ENCODE data around the gene KIAA2012.

- TF ChIP-seq CTCF (IDR thresholded peaks at IDR 0.05; ENCODE audit: borderline replicate concordance, extremely low read depth, low read length, poor library complexity, severe bottlenecking), result no peak
- TF ChIP-seq EZH2 (IDR thresholded peaks at IDR 0.05; ENCODE audit: borderline replicate concordance, low read depth, low read length, severe bottlenecking), result no peak
Observed at GRCh38 chr2:202208526-202208925, 135.5 kb downstream of the KIAA2012 start.

All from DND-41 (cell line).